Epidermal melanocyte (primary cell): ENCODE measurements around the gene TMEM220.
"Not testable (repeated sequence)": the region's sequence is repeated elsewhere in the genome, so short reads cannot be mapped to it uniquely, and the experiment has no call there.

Source experiments
- DNase-seq: peaks from one replicate; pipeline ENCODE4 v3.0.0; 2011; ENCODE audit warnings: low spot score; ENCODE audit not compliant: insufficient read length

Gene TMEM220

GRCh38 chr17:10728331-10728892, 1.4 kb downstream of the TMEM220 start:
- no peak for DNase-seq

GRCh38 chr17:10727192-10727591, 2.6 kb downstream of the TMEM220 start:
- no peak for DNase-seq

- no peak for DNase-seq
Measured at GRCh38 chr17:10726196-10726595, 3.6 kb downstream of the TMEM220 start.

- DNase-seq = no peak
Measured at GRCh38 chr17:10725262-10725661, 4.6 kb downstream of the TMEM220 start.

GRCh38 chr17:10724546-10725195, 5.2 kb downstream of the TMEM220 start:
- DNase-seq = no peak

GRCh38 chr17:10718547-10718946, 11.3 kb downstream of the TMEM220 start:
- DNase-seq = no peak

GRCh38 chr17:10716218-10716617, 13.6 kb downstream of the TMEM220 start:
- DNase-seq = no peak

- no peak for DNase-seq
Measured at GRCh38 chr17:10713318-10713717, 16.5 kb downstream of the TMEM220 start.

- DNase-seq = no peak
Measured at GRCh38 chr17:10705727-10706126, 24.1 kb downstream of the TMEM220 start.

- no peak for DNase-seq
Measured at GRCh38 chr17:10702574-10702973, 27.2 kb downstream of the TMEM220 start.

GRCh38 chr17:10699856-10700255, 30.0 kb downstream of the TMEM220 start:
- DNase-seq = no peak

GRCh38 chr17:10698096-10698818, 31.6 kb downstream of the TMEM220 start:
- peak; percentile 18 for DNase-seq

- DNase-seq = peak; percentile 73
Measured at GRCh38 chr17:10697092-10698081, 32.4 kb downstream of the TMEM220 start, which contains the start of the genes ADPRM and SCO1. ADPRM (plus strand) TSS chr17:10697594; CDS start chr17:10704927, 7,333 bp downstream. SCO1 (minus strand) TSS chr17:10697533; CDS start chr17:10697507, 26 bp downstream.

GRCh38 chr17:10695875-10696407, 33.9 kb downstream of the TMEM220 start:
- not testable (repeated sequence) for DNase-seq

GRCh38 chr17:10687499-10687898, 42.3 kb downstream of the TMEM220 start:
- no peak for DNase-seq

GRCh38 chr17:10683853-10684252, 46.0 kb downstream of the TMEM220 start:
- no peak for DNase-seq

GRCh38 chr17:10681866-10682446, 47.9 kb downstream of the TMEM220 start:
- DNase-seq = no peak

- DNase-seq = no peak
Measured at GRCh38 chr17:10674704-10675103, 55.1 kb downstream of the TMEM220 start.

- no peak for DNase-seq
Measured at GRCh38 chr17:10673312-10673711, 56.5 kb downstream of the TMEM220 start.

- DNase-seq = no peak
Measured at GRCh38 chr17:10668775-10669174, 61.0 kb downstream of the TMEM220 start.

GRCh38 chr17:10666906-10667305, 62.9 kb downstream of the TMEM220 start:
- no peak for DNase-seq
